HG02642 (cell line): ENCODE measurements around the gene AGBL3.

Experiments used
- ATAC-seq: cut with Tn5 transposase; IDR thresholded peaks from one replicate; pipeline ENCODE4 v1.9.1; 2021; ENCODE audit warnings: mild to moderate bottlenecking; ENCODE audit not compliant: unreplicated experiment, poor library complexity

The AGBL3 gene

GRCh38 chr7:135128931-135129330 lies 142.6 kb downstream of the AGBL3 start:
- ATAC-seq: no peak

- ATAC-seq: no peak
Observed at GRCh38 chr7:135129579-135129978, 143.3 kb downstream of the AGBL3 start.

- no peak for ATAC-seq
Observed at GRCh38 chr7:135143885-135144668, 157.8 kb downstream of the AGBL3 start.

GRCh38 chr7:135147341-135147898 lies 161.1 kb downstream of the AGBL3 start:
- ATAC-seq: peak; percentile 17

DNA sequence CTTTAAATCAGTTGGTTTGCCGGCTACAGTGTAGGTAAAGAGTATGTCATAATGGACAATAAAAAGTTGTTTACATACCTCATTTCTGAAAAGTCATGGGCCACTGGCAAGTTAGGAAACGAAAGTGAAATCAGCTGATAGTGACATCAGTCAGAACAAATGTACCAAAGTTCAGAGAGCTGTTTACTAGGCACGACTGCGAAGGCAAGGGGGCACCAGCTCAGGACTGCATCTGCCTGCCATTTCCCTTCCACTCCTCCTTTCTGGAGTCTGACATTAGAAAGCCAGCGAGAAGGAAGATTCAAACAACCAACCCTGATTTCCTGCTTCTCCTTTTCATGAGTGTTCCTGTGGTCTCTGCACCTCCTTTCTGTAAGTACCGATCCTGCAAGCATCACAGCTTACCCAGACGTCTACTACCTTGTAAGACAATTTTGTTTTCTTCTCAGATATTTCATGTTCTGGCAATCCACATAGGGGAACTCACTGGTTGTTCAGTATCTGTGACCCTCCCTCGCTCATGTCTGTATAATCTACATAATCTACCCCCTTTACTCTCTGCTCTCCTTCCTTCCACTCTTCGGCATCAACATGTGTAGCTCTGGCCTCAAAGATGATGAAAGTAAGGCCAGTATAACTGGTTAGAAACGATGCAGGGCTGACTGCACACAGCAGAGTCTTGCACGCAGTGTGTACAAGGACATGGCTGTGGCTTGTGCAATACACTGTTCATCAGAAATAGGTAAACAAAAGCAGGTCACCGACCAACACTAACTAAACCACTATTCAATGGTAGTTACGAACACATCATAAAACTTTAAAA lies 161.8 kb downstream of the AGBL3 start, which contains the start of gene TMEM140:
TSS of gene TMEM140 (plus strand) at position 174 of the 823 bp plus-strand sequence. CDS start 16,370 bp downstream, outside the sequence.
- ATAC-seq: peak; percentile 74

- ATAC-seq: no peak
Observed at GRCh38 chr7:135150072-135150782, 163.9 kb downstream of the AGBL3 start.

GRCh38 chr7:135151132-135151531 lies 164.8 kb downstream of the AGBL3 start:
- no peak for ATAC-seq

- no peak for ATAC-seq
Observed at GRCh38 chr7:135151533-135151932, 165.2 kb downstream of the AGBL3 start.

- ATAC-seq: no peak
Observed at GRCh38 chr7:135152442-135152841, 166.1 kb downstream of the AGBL3 start.

- no peak for ATAC-seq
Observed at GRCh38 chr7:135154734-135155133, 168.4 kb downstream of the AGBL3 start.

- ATAC-seq: no peak
Observed at GRCh38 chr7:135156290-135156689, 170.0 kb downstream of the AGBL3 start.

DNA sequence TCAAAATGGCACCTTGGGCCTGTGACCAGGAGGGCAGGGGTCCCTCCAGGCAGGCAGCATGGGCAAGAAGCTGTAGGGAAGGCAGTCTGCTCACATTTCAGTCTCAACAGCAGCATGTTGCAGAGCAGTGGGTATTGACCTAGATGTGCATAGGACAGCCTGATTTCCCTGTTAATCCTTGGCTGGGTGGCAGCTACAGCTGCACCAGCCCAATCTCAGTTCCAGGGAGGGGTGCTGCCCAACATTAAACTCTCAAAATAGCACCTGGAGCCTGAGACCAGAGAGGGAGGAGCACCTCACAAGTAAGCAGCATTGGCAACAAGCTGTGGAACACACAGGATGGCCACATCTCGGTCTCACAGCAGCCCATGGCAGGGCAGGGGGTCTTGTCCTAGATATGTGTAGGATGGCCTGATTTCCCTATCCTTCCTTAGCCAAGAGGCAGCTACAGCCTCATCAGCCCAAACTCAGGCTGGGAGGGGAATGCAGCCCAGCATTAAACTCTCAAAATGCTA lies 171.9 kb downstream of the AGBL3 start:
- no peak for ATAC-seq

DNA sequence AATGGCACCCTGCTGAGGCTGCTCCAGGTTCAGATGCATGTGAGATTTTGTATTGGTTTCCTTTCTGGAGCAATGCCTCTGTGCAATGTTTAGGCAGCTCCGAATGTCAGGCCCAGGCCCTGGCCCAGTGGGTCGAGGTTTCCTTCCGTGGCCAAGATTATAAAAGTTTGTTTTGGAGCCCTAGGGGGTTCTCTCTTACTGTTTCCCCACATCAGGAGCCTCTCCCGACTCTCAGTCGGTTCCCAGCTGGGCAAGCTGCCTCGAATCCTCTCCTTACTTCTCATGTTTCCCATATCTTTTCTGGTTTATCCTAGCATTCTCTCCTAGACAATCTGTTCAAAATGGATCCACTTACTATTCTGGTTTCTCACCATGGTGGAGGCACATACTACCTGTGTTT lies 172.6 kb downstream of the AGBL3 start:
- ATAC-seq: no peak

DNA sequence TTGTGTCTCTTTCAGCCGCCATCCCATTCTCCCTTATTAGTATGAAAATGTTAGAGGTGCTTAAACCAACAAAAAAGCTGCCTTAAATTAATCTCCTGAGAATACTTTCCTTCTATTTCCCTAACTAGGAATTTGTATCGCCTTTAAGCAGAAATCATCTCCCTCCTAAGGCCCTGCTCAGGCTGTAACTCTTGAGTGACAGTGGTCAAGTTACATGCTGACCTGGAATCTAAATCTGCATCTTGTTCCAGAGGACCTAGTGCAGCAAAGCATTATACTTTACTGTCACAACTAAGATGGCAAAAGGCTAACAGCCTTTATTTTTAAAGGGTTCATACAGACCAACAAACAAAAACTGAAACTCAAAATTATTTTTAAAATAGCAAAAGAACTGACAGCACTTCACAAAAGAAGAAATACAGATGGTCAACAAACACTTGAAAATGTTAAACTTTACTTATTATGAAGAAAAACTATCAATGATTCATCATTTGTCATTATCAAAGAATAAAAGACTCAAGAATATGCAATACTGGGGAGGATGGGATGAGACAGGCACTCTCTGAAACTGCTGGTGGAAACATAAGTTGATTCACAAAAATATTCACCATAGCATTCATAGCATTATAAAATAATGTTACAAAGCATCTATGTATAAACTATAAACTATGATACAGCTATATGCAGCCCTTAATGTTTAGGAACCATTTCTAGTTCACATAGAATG lies 173.2 kb downstream of the AGBL3 start:
- ATAC-seq: no peak

- ATAC-seq: no peak
Observed at GRCh38 chr7:135160098-135160857, 174.0 kb downstream of the AGBL3 start.

DNA sequence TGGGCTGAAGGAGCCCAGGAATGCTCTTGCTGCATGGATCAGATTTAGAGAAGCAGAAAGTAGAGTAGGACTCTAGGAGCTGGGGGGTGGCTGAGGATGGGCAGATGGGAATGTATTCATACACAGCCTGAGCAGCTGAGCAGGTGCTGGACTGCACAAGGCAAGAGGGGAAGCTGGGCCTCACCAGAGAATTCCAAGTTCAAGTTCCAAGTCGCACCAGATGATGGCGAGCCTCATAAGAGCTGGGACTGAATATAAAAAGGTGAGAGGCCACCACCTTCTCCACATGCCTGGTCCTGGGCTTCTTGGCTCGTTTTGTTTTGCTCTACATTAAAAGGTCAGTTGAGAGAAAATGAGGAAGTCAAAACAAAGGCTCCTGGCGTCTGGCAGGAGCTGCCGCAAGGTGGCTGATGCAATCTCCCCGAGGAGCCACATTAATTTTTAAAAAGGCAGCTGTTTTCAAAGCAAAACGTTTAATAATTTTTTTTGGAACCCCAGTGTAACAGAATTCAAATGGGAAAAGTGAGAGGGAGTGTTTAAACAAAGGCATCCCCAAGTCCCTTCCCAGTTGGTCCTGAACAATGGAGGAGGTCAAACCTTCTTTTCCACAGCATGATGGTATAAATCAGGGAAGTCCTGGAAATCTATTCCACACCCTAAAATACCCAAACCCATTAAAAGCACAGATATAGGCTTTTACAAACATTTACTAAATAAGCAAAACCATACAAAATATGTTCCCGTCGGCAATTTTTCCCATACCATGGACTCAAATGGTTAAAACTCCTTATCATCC lies 174.7 kb downstream of the AGBL3 start:
- ATAC-seq: no peak

DNA sequence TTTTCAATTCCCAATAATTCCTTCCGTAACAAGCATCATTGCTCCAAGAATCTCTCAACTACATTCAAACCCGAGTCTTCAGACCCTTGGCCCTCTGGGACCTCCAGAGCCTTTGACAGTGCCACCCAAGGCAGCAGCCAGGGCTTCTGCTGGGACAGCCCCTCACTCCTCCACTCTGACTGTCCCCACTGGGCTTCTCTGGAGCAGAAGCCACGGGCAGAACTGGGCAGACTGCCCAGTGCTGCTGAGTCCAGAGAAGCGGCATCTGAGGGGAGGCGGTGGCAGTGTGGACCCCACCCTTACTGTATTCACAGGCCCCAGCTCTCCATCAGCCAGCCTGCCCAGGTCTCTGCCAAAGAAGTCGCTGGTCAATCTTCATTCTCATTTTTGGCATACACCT lies 175.4 kb downstream of the AGBL3 start:
- ATAC-seq: no peak

DNA sequence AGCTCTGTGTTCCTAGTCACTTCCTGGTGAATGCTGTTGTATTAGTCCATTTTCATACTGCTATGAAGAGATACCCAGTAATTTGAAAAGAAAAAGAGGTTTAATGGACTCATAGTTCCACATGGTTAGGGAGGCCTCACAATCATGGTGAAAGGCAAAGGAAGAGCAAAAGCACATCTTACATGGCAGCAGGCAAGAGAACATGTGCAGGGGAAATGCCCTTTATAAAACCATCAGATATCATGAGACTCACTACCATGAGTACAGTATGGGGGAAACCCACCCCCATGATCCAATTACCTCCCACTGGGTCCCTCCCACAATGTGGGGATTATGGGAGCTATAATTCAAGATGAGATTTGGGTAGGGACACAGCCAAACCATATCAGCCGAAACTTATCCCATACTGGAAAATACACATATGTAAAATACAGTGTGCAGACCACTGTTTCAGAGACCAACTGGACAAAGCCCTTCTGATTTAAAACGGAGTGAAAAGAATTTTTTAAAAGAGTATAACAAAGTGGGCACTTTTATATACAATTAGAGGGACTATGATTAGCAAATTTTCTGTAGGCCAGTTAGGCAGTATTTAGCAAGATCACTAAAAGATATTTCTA lies 176.2 kb downstream of the AGBL3 start:
- no peak for ATAC-seq
